Progenitor cell of endocrine pancreas (in vitro differentiated cells): ENCODE results near the gene BICDL1. TPM values are rescaled to one million over a fixed set of nuclear protein-coding genes. Genes with fewer than 3 reads are reported as not detected.

ENCODE experiments used
- DNase-seq: peaks from one replicate; pipeline ENCODE4 v3.0.0; 2021; ENCODE audit warnings: low spot score; ENCODE audit not compliant: unreplicated experiment
- H3K27ac Mint-ChIP-seq: 2 replicates; pipeline ENCODE4 v1.8.0; 2021; ENCODE audit warnings: mild to moderate bottlenecking, moderate library complexity, mixed read lengths
- H3K27me3 Mint-ChIP-seq: 2 replicates; pipeline ENCODE4 v1.8.0; 2021; ENCODE audit warnings: mixed read lengths
- H3K36me3 Mint-ChIP-seq: 2 replicates; pipeline ENCODE4 v1.8.0; 2022; ENCODE audit warnings: mixed read lengths; ENCODE audit not compliant: insufficient read depth
- H3K4me1 Mint-ChIP-seq: 2 replicates; pipeline ENCODE4 v1.8.0; 2021; ENCODE audit warnings: low read depth, mixed read lengths
- H3K4me3 Mint-ChIP-seq: 2 replicates; pipeline ENCODE4 v1.8.0; 2021; ENCODE audit warnings: low read depth, mild to moderate bottlenecking, moderate library complexity, mixed read lengths
- H3K9me3 Mint-ChIP-seq: 2 replicates; pipeline ENCODE4 v1.8.0; 2021; ENCODE audit warnings: low read depth, mixed read lengths
- CTCF ChIP-seq: fragments of 200-600 bp; sonication (generic); IDR thresholded peaks from one replicate; pipeline ENCODE4 v1.5.0; 2021; ENCODE audit warnings: antibody characterized with exemption, mild to moderate bottlenecking; ENCODE audit not compliant: unreplicated experiment
- total RNA-seq: library from RNA; stranded (reverse); gene quantifications from 2 replicates; pipeline ENCODE4 v1.2.1, GENCODE V29; 2021

Gene BICDL1
- total RNA-seq, 1 donor from 2014 or later, result 11.1 TPM

GRCh38 chr12:120140603-120141002 is 151.6 kb downstream of the BICDL1 start:
- H3K27ac Mint-ChIP-seq, result peak overlapping the region; percentile 38
- no peak for TF ChIP-seq CTCF
- DNase-seq, result no peak
- H3K9me3 Mint-ChIP-seq, result no peaks in the 10 kb centered on the region
- no peaks in the 10 kb centered on the region for H3K4me1 Mint-ChIP-seq
- no peaks in the 10 kb centered on the region for H3K27me3 Mint-ChIP-seq
- H3K4me3 Mint-ChIP-seq, result no peak overlapping the region
- H3K36me3 Mint-ChIP-seq, result peaks cover 29% of the 10 kb centered on the region

- Mint-ChIP-seq H3K27ac (no peak overlapping the region), H3K4me3 (no peak overlapping the region), H3K4me1 (no peaks in the 10 kb centered on the region), H3K36me3 (peaks cover 29% of the 10 kb centered on the region), H3K27me3 (no peaks in the 10 kb centered on the region), H3K9me3 (no peaks in the 10 kb centered on the region)
- DNase-seq, result no peak
- TF ChIP-seq CTCF, result no peak
These were observed 152.3 kb downstream of the BICDL1 start for GRCh38 chr12:120141336-120141735.

- TF ChIP-seq CTCF, result no peak
- no peak overlapping the region for H3K4me3 Mint-ChIP-seq
- peaks cover 32% of the 10 kb centered on the region for H3K36me3 Mint-ChIP-seq
These were observed 153.3 kb downstream of the BICDL1 start for GRCh38 chr12:120142231-120142877.

More at GRCh38 chr12:120142231-120142877, 153.3 kb downstream of the BICDL1 start:
- Mint-ChIP-seq H3K27me3 (no peaks in the 10 kb centered on the region), H3K9me3 (no peaks in the 10 kb centered on the region), H3K27ac (no peak overlapping the region), H3K4me1 (no peaks in the 10 kb centered on the region)
- no peak for DNase-seq

Other genes starting within 250 kb of the BICDL1 start
- gene CIT, start 111.9 kb upstream of the BICDL1 start, total RNA-seq, result 40.8 and 44.1 TPM in 2 replicates
- gene RAB35, start 127.5 kb downstream of the BICDL1 start, total RNA-seq, result 36.7 and 38.1 TPM in 2 replicates
- gene GCN1, start 205.5 kb downstream of the BICDL1 start, total RNA-seq, result 117 and 131 TPM in 2 replicates
- gene RPLP0, start 211.9 kb downstream of the BICDL1 start, total RNA-seq, result 2,127 and 2,195 TPM in 2 replicates